HCT116 (cell line): Measurements from ENCODE around the gene SEPTIN5.

Experiments used
- CEBPB ChIP-seq: IDR thresholded peaks from 2 replicates; pipeline ENCODE4 v1.6.1; 2012; ENCODE audit warnings: low read depth
- SP1 ChIP-seq: IDR thresholded peaks from 2 replicates; pipeline ENCODE4 v1.6.1; 2012; ENCODE audit warnings: low read depth
- TF ChIP-seq, protein P1 (sequence below), 3 experiments: fragments of 200-600 bp in 1 of 3; sonication (generic) in 1 of 3; IDR thresholded peaks in 2 of 3; conservative IDR thresholded peaks in 1 of 3; 2 replicates each; pipeline ENCODE4 v1.5.1; 2012 to 2017; ENCODE audit warnings: low read depth in 2 of 3, low read length in 2 of 3, antibody characterized with exemption in 1 of 3, borderline replicate concordance in 1 of 3, control low read depth in 1 of 3, mild to moderate bottlenecking in 1 of 3, mixed read lengths in 1 of 3, mixed run types in 1 of 3, moderate library complexity in 1 of 3; ENCODE audit not compliant: insufficient read depth in 1 of 3

DNA sequence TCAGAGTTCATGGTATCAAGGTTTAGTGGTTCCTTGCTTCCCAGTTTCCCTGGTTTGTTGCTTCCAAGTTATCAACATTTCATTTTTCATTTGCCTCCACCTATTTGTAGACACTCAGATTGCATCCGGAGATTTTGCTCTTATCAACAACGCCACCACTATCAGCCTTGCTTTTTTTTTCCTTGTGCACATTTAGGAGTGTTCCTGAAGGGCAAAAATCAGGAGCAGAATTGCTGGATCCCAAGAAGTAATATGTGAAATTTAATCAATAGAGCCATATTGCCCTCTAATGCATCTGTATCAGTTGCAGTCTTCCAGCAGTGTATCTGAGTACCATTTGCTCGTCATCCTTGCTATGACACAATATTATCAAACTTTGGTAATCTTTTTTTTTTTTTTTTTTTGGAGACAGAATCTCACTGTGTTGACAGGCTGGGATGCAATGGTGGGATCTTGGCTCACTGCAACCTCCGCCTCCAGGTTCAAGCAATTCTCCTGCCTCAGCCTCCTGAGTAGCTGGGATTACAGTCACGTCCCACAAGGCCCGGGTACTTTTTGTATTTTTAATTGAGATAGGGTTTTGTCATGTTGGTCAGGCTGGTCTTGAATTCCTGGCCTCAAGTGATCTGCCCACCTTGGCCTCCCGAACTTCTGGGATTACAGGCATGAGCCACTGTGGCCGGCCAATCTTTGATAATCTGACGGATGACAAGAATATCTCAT, 42.1 kb upstream of the SEPTIN5 start:
- TF ChIP-seq CEBPB (no peak), SP1 (no peak)
- TF ChIP-seq, protein P1, sequence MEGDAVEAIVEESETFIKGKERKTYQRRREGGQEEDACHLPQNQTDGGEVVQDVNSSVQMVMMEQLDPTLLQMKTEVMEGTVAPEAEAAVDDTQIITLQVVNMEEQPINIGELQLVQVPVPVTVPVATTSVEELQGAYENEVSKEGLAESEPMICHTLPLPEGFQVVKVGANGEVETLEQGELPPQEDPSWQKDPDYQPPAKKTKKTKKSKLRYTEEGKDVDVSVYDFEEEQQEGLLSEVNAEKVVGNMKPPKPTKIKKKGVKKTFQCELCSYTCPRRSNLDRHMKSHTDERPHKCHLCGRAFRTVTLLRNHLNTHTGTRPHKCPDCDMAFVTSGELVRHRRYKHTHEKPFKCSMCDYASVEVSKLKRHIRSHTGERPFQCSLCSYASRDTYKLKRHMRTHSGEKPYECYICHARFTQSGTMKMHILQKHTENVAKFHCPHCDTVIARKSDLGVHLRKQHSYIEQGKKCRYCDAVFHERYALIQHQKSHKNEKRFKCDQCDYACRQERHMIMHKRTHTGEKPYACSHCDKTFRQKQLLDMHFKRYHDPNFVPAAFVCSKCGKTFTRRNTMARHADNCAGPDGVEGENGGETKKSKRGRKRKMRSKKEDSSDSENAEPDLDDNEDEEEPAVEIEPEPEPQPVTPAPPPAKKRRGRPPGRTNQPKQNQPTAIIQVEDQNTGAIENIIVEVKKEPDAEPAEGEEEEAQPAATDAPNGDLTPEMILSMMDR (IDR thresholded peaks at IDR 0.05 in 2 of 3, conservative IDR thresholded peaks at IDR 0.05 in 1 of 3; ENCODE audit: borderline replicate concordance in 1 of 3, insufficient read depth in 1 of 3, low read depth in 2 of 3, low read length in 2 of 3) = no peak
